HCT116 (cell line): ENCODE data around the gene CCDC91.

ENCODE experiments used
- EZH2phosphoT487 ChIP-seq: fragments of 200-600 bp; IDR thresholded peaks from 2 replicates; pipeline ENCODE4 v1.6.1; 2018; ENCODE audit warnings: antibody characterized with exemption, borderline replicate concordance
- JUND ChIP-seq: IDR thresholded peaks from 2 replicates; pipeline ENCODE4 v1.6.1; 2012
- POLR2A ChIP-seq: IDR thresholded peaks from 2 replicates; pipeline ENCODE4 v1.7.0; 2011; ENCODE audit warnings: borderline replicate concordance; ENCODE audit not compliant: insufficient read depth, insufficient read length; ENCODE audit errors: extremely low read depth
- YY1 ChIP-seq: IDR thresholded peaks from 2 replicates; pipeline ENCODE4 v1.6.1; 2011; ENCODE audit warnings: low read length, low read depth, moderate library complexity, mild to moderate bottlenecking; ENCODE audit not compliant: insufficient replicate concordance; ENCODE audit errors: extremely low read depth
- TF ChIP-seq, protein P1 (sequence below): IDR thresholded peaks from 2 replicates; pipeline ENCODE4 v1.6.1; 2012

DNA sequence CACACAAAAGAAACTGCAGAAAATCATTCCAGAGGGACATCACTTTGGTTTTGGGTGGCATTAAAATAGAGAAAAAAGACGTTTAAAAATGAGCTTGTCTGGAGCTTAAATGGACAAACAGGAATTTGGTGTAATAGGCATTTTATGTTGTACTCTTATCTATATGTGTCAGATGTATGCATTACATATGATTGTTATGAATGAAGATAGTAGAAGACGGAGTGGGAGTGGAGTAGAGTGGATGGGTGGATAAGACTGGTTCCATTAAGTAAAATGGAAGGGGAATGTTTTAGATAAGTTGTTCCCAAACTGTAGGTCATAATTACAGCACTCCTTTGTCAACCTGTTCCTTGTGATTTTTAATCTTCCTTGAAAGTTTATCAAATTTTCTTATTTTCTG, 1.9 kb downstream of the CCDC91 start:
- TF ChIP-seq POLR2A (no peak), JUND (no peak), YY1 (no peak), EZH2phosphoT487 (no peak)
- TF ChIP-seq, protein P1, sequence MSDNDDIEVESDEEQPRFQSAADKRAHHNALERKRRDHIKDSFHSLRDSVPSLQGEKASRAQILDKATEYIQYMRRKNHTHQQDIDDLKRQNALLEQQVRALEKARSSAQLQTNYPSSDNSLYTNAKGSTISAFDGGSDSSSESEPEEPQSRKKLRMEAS = no peak
